AG08395 (cell line): Measurements from ENCODE around the gene BBS12.
A peak's percentile ranks its signal among the peaks of the same experiment; 100 is the strongest.

Source experiments
- DNase-seq: peaks from one replicate; pipeline ENCODE4 v3.0.0; 2012; ENCODE audit warnings: mixed read lengths, low spot score

BBS12 gene

GRCh38 chr4:122715221-122715620 lies 17.3 kb upstream of the BBS12 start:
- DNase-seq, result no peak

GRCh38 chr4:122716825-122717448 lies 15.6 kb upstream of the BBS12 start:
- DNase-seq, result peak; percentile 71

- no peak for DNase-seq
These were observed 14.2 kb upstream of the BBS12 start for GRCh38 chr4:122718281-122718680.

GRCh38 chr4:122722256-122722655 lies 10.2 kb upstream of the BBS12 start:
- no peak for DNase-seq

- no peak for DNase-seq
These were observed 3.6 kb upstream of the BBS12 start for GRCh38 chr4:122728856-122729255.

- no peak for DNase-seq
These were observed 828 bp upstream of the BBS12 start for GRCh38 chr4:122731676-122732075.

GRCh38 chr4:122733787-122734120 lies 1.2 kb downstream of the BBS12 start:
- DNase-seq, result no peak

- DNase-seq, result peak; percentile 79
These were observed 6.7 kb downstream of the BBS12 start for GRCh38 chr4:122739174-122739573.

- no peak for DNase-seq
These were observed 10.7 kb downstream of the BBS12 start for GRCh38 chr4:122742933-122743829.

GRCh38 chr4:122744229-122744628 lies 11.7 kb downstream of the BBS12 start:
- peak; percentile 51 for DNase-seq

- DNase-seq, result peak; percentile 10
These were observed 14.0 kb downstream of the BBS12 start for GRCh38 chr4:122746485-122746965.

- no peak for DNase-seq
These were observed 14.6 kb downstream of the BBS12 start for GRCh38 chr4:122747068-122747467.

- peak; percentile 51 for DNase-seq
These were observed 15.4 kb downstream of the BBS12 start for GRCh38 chr4:122747883-122748282.

GRCh38 chr4:122749704-122750454 lies 17.4 kb downstream of the BBS12 start:
- no peak for DNase-seq

GRCh38 chr4:122755675-122756074 lies 23.2 kb downstream of the BBS12 start:
- DNase-seq, result no peak

- peak; percentile 27 for DNase-seq
These were observed 25.5 kb downstream of the BBS12 start for GRCh38 chr4:122758033-122758432.

- DNase-seq, result no peak
These were observed 27.3 kb downstream of the BBS12 start for GRCh38 chr4:122759639-122760310.

- no peak for DNase-seq
These were observed 30.0 kb downstream of the BBS12 start for GRCh38 chr4:122762520-122762919.

GRCh38 chr4:122762966-122763716 lies 30.6 kb downstream of the BBS12 start:
- no peak for DNase-seq

- peak; percentile 20 for DNase-seq
These were observed 31.7 kb downstream of the BBS12 start for GRCh38 chr4:122764071-122764820.

- peak; percentile 48 for DNase-seq
These were observed 32.3 kb downstream of the BBS12 start for GRCh38 chr4:122764821-122765215.
